HEK293 (cell line): ENCODE results near the gene MRPL48.

Source experiments
- CTCF ChIA-PET: fragments of 350-600 bp; formaldehyde crosslinking; extraction: SDS; loops from one replicate; lab custom pipeline; 2021; ENCODE audit warnings: antibody characterized with exemption; lab: Yijun Ruan, JAX
- POLR2A ChIA-PET: fragments of 300-600 bp; formaldehyde crosslinking; extraction: SDS; loops from one replicate; lab custom pipeline; 2020; ENCODE audit warnings: antibody characterized with exemption, inconsistent platforms; lab: Yijun Ruan, JAX
- H3K27ac ChIP-seq: fragments of 200-500 bp; sonication (Bioruptor generic); 2 replicates; pipeline ENCODE4 v1.5.1; 2014; ENCODE audit warnings: low read depth, low read length, control low read depth, inconsistent platforms; ENCODE audit errors: extremely low read depth
- H3K36me3 ChIP-seq, 2 experiments: fragments of 200-500 bp in 1 of 2; sonication (Bioruptor generic) in 1 of 2; 1 replicate in 1 of 2; 2 replicates in 1 of 2; pipeline ENCODE4 v1.5.1; 2014 to 2017; ENCODE audit warnings: inconsistent platforms in 2 of 2, low read length in 2 of 2; ENCODE audit not compliant: control insufficient read depth in 2 of 2, insufficient read depth in 1 of 2
- H3K4me1 ChIP-seq: fragments of 200-500 bp; sonication (Bioruptor generic); 2 replicates; pipeline ENCODE4 v1.5.1; 2014; ENCODE audit warnings: mild to moderate bottlenecking, low read length, inconsistent platforms; ENCODE audit not compliant: control insufficient read depth, insufficient read depth
- H3K4me3 ChIP-seq: 2 replicates; pipeline ENCODE4 v1.5.1; 2011; ENCODE audit warnings: low read depth, mild to moderate bottlenecking, control low read depth, low read length, moderate library complexity
- H3K9me3 ChIP-seq: fragments of 200-500 bp; sonication (Bioruptor generic); 2 replicates; pipeline ENCODE4 v1.5.1; 2014; ENCODE audit warnings: low read depth, low read length, inconsistent platforms; ENCODE audit not compliant: control insufficient read depth, insufficient read depth
- GLIS1 ChIP-seq: fragments of 450-650 bp; formaldehyde crosslinking; IDR thresholded peaks from 2 replicates; pipeline ENCODE4 v1.5.1; 2016; ENCODE audit warnings: missing biosample characterization, missing genetic modification characterization
- GLIS2 ChIP-seq: fragments of 450-650 bp; formaldehyde crosslinking; IDR thresholded peaks from 2 replicates; pipeline ENCODE4 v1.5.1; 2016; ENCODE audit warnings: missing biosample characterization, missing genetic modification characterization
- KLF10 ChIP-seq: fragments of 450-650 bp; IDR thresholded peaks from 2 replicates; pipeline ENCODE4 v1.5.1; 2018; ENCODE audit warnings: missing biosample characterization, mild to moderate bottlenecking, missing genetic modification characterization
- KLF16 ChIP-seq: fragments of 450-650 bp; formaldehyde crosslinking; IDR thresholded peaks from 2 replicates; pipeline ENCODE4 v1.5.1; 2017; ENCODE audit warnings: missing biosample characterization, missing genetic modification characterization
- KLF8 ChIP-seq: fragments of 450-650 bp; formaldehyde crosslinking; IDR thresholded peaks from 2 replicates; pipeline ENCODE4 v1.5.1; 2016; ENCODE audit warnings: missing biosample characterization, missing genetic modification characterization
- KLF9 ChIP-seq: fragments of 450-650 bp; formaldehyde crosslinking; IDR thresholded peaks from 2 replicates; pipeline ENCODE4 v1.5.1; 2016; ENCODE audit warnings: missing biosample characterization, missing genetic modification characterization, low read depth
- SP2 ChIP-seq: fragments of 450-650 bp; formaldehyde crosslinking; IDR thresholded peaks from 2 replicates; pipeline ENCODE4 v1.5.1; 2016; ENCODE audit warnings: missing biosample characterization, missing genetic modification characterization
- SP3 ChIP-seq: fragments of 450-650 bp; formaldehyde crosslinking; IDR thresholded peaks from 2 replicates; pipeline ENCODE4 v1.5.1; 2016; ENCODE audit warnings: missing biosample characterization, missing genetic modification characterization
- ZBTB20 ChIP-seq: fragments of 450-650 bp; formaldehyde crosslinking; IDR thresholded peaks from 2 replicates; pipeline ENCODE4 v1.5.1; 2016; ENCODE audit warnings: missing biosample characterization, missing genetic modification characterization
- ZBTB7A ChIP-seq: fragments of 450-650 bp; formaldehyde crosslinking; IDR thresholded peaks from 2 replicates; pipeline ENCODE4 v1.5.1; 2016; ENCODE audit warnings: low read depth, missing biosample characterization, missing genetic modification characterization
- ZEB2 ChIP-seq: fragments of 450-650 bp; formaldehyde crosslinking; IDR thresholded peaks from 2 replicates; pipeline ENCODE4 v1.5.1; 2016; ENCODE audit warnings: missing biosample characterization, missing genetic modification characterization
- ZFP37 ChIP-seq: fragments of 450-650 bp; formaldehyde crosslinking; IDR thresholded peaks from 2 replicates; pipeline ENCODE4 v1.5.1; 2016; ENCODE audit warnings: missing biosample characterization, missing genetic modification characterization
- ZNF169 ChIP-seq: fragments of 450-650 bp; formaldehyde crosslinking; IDR thresholded peaks from 2 replicates; pipeline ENCODE4 v1.5.1; 2016; ENCODE audit warnings: missing biosample characterization, missing genetic modification characterization
- ZNF223 ChIP-seq: fragments of 450-650 bp; formaldehyde crosslinking; IDR thresholded peaks from 2 replicates; pipeline ENCODE4 v1.5.1; 2016; ENCODE audit warnings: missing biosample characterization, missing genetic modification characterization
- ZNF335 ChIP-seq: fragments of 450-650 bp; formaldehyde crosslinking; conservative IDR thresholded peaks from 2 replicates; pipeline ENCODE4 v1.5.1; 2016; ENCODE audit warnings: missing biosample characterization, missing genetic modification characterization
- ZNF341 ChIP-seq: fragments of 450-650 bp; formaldehyde crosslinking; IDR thresholded peaks from 2 replicates; pipeline ENCODE4; 2016; ENCODE audit warnings: low read depth, missing biosample characterization, missing genetic modification characterization
- ZNF600 ChIP-seq: fragments of 450-650 bp; formaldehyde crosslinking; IDR thresholded peaks from 2 replicates; pipeline ENCODE4 v1.5.1; 2016; ENCODE audit warnings: missing biosample characterization, missing genetic modification characterization
- ZNF76 ChIP-seq: fragments of 450-650 bp; formaldehyde crosslinking; IDR thresholded peaks from 2 replicates; pipeline ENCODE4; 2016; ENCODE audit warnings: low read depth, missing biosample characterization, missing genetic modification characterization, borderline replicate concordance
- ZXDB ChIP-seq: fragments of 450-650 bp; formaldehyde crosslinking; IDR thresholded peaks from 2 replicates; pipeline ENCODE4 v1.5.1; 2016; ENCODE audit warnings: missing biosample characterization, missing genetic modification characterization
- TF ChIP-seq, protein P1 (sequence below): fragments of 450-650 bp; formaldehyde crosslinking; conservative IDR thresholded peaks from 2 replicates; pipeline ENCODE4 v1.5.1; 2016; ENCODE audit warnings: low read depth, missing biosample characterization, missing genetic modification characterization
- TF ChIP-seq, protein P2 (sequence below): fragments of 450-650 bp; formaldehyde crosslinking; IDR thresholded peaks from 2 replicates; pipeline ENCODE4 v1.5.1; 2017; ENCODE audit warnings: missing biosample characterization, missing genetic modification characterization
- TF ChIP-seq, protein P3 (sequence below): fragments of 450-650 bp; formaldehyde crosslinking; IDR thresholded peaks from 2 replicates; pipeline ENCODE4 v1.5.1; 2016; ENCODE audit warnings: missing biosample characterization, missing genetic modification characterization
- TF ChIP-seq, protein P4 (sequence below): fragments of 450-650 bp; formaldehyde crosslinking; IDR thresholded peaks from 2 replicates; pipeline ENCODE4 v1.5.1; 2016; ENCODE audit warnings: missing biosample characterization, missing genetic modification characterization
- TF ChIP-seq, protein P5 (sequence below): fragments of 450-650 bp; formaldehyde crosslinking; IDR thresholded peaks from 2 replicates; pipeline ENCODE4 v1.5.1; 2016; ENCODE audit warnings: missing biosample characterization, missing genetic modification characterization

The MRPL48 gene

DNA sequence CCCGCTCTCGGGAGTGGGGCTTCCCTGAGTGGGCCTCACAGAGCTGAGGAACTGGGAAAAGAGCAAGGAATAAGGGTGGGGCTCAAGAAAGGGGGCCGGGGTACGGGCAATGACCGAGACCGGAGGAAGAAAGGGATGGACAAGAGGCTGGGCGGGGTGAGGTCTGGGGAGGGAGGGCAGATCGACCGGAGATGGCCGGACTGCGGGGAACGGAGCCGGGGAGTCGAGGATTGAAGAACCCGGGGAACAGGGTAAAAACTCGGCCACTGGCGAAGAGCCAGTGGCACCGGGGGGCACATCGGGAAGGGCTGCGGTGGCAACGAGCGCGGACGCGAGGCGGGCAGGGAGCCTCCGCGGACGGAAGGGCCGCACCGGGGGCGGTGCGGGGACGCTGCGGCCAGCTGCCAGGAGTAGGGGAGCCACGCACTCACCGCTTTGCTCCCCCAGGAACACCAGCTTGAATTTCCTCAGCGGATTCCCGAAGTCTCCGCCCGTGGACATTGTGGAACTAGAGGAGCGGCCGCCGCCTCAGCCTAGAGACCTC is 27.5 kb upstream of the MRPL48 start:
- ChIA-PET POLR2A (interaction anchor here (0.5 to 4.3 kb wide), 17 partner anchors 19 to 220 kb away, joined by 3 to 102 read pairs (median 4); partner anchors contain the start of genes FAM168A and MRPL48), CTCF (interaction anchor here (0.5 to 2.1 kb wide), 3 partner anchors 13 to 171 kb away, joined by 3 to 15 read pairs (median 3); no protein-coding TSS in a partner anchor)
- Histone ChIP-seq H3K4me1 (0 out of 2 replicates have a peak, but pooled peaks cover 9% of the 10 kb centered on the region), H3K27ac (peak overlapping the region; percentile 88), H3K9me3 (no peaks in the 10 kb centered on the region), H3K4me3 (peak overlapping the region; percentile 97), H3K36me3 (no peaks in the 10 kb centered on the region)
- TF ChIP-seq ZNF341 (tag by site-specific recombination) (peak; percentile 80), ZNF169 (no peak), SP2 (tag by site-specific recombination) (peak; percentile 63), ZFP37 (tag by site-specific recombination) (0 out of 2 replicates have a peak, but pooled peaks have one; percentile 39), KLF9 (peak; percentile 24; the same call in 1 of the 2 replicates), SP3 (tag by site-specific recombination) (peak; percentile 71; the same call in 1 of the 2 replicates), GLIS1 (peak; percentile 82), GLIS2 (tag by site-specific recombination) (0 out of 2 replicates have a peak, but pooled peaks have one; percentile 28), KLF8 (tag by site-specific recombination) (peak; percentile 52; the same call in 1 of the 2 replicates), KLF16 (0 out of 2 replicates have a peak, but pooled peaks have one; percentile 18), ZBTB20 (tag by site-specific recombination) (peak; percentile 99), ZNF76 (tag by site-specific recombination) (peak; percentile 56), ZXDB (tag by site-specific recombination) (peak; percentile 63; the same call in 1 of the 2 replicates), KLF10 (tag by site-specific recombination) (no peak), ZBTB7A (tag by site-specific recombination) (no peak), ZNF335 (tag by site-specific recombination) (peak; percentile 58), ZNF223 (no peak), ZNF600 (tag by site-specific recombination) (0 out of 2 replicates have a peak, but pooled peaks have one; percentile 15), ZEB2 (tag by site-specific recombination) (0 out of 2 replicates have a peak, but pooled peaks have one; percentile 23)
- TF ChIP-seq, protein P1, sequence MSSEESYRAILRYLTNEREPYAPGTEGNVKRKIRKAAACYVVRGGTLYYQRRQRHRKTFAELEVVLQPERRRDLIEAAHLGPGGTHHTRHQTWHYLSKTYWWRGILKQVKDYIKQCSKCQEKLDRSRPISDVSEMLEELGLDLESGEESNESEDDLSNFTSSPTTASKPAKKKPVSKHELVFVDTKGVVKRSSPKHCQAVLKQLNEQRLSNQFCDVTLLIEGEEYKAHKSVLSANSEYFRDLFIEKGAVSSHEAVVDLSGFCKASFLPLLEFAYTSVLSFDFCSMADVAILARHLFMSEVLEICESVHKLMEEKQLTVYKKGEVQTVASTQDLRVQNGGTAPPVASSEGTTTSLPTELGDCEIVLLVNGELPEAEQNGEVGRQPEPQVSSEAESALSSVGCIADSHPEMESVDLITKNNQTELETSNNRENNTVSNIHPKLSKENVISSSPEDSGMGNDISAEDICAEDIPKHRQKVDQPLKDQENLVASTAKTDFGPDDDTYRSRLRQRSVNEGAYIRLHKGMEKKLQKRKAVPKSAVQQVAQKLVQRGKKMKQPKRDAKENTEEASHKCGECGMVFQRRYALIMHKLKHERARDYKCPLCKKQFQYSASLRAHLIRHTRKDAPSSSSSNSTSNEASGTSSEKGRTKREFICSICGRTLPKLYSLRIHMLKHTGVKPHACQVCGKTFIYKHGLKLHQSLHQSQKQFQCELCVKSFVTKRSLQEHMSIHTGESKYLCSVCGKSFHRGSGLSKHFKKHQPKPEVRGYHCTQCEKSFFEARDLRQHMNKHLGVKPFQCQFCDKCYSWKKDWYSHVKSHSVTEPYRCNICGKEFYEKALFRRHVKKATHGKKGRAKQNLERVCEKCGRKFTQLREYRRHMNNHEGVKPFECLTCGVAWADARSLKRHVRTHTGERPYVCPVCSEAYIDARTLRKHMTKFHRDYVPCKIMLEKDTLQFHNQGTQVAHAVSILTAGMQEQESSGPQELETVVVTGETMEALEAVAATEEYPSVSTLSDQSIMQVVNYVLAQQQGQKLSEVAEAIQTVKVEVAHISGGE (tag by site-specific recombination), result peak; percentile 74; the same call in 1 of the 2 replicates
- TF ChIP-seq, protein P2, sequence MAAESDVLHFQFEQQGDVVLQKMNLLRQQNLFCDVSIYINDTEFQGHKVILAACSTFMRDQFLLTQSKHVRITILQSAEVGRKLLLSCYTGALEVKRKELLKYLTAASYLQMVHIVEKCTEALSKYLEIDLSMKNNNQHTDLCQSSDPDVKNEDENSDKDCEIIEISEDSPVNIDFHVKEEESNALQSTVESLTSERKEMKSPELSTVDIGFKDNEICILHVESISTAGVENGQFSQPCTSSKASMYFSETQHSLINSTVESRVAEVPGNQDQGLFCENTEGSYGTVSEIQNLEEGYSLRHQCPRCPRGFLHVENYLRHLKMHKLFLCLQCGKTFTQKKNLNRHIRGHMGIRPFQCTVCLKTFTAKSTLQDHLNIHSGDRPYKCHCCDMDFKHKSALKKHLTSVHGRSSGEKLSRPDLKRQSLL (tag by site-specific recombination), result no peak
- TF ChIP-seq, protein P3, sequence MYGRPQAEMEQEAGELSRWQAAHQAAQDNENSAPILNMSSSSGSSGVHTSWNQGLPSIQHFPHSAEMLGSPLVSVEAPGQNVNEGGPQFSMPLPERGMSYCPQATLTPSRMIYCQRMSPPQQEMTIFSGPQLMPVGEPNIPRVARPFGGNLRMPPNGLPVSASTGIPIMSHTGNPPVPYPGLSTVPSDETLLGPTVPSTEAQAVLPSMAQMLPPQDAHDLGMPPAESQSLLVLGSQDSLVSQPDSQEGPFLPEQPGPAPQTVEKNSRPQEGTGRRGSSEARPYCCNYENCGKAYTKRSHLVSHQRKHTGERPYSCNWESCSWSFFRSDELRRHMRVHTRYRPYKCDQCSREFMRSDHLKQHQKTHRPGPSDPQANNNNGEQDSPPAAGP (tag by site-specific recombination), result peak; percentile 54; the same call in 1 of the 2 replicates
- TF ChIP-seq, protein P4, sequence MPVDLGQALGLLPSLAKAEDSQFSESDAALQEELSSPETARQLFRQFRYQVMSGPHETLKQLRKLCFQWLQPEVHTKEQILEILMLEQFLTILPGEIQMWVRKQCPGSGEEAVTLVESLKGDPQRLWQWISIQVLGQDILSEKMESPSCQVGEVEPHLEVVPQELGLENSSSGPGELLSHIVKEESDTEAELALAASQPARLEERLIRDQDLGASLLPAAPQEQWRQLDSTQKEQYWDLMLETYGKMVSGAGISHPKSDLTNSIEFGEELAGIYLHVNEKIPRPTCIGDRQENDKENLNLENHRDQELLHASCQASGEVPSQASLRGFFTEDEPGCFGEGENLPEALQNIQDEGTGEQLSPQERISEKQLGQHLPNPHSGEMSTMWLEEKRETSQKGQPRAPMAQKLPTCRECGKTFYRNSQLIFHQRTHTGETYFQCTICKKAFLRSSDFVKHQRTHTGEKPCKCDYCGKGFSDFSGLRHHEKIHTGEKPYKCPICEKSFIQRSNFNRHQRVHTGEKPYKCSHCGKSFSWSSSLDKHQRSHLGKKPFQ (tag by site-specific recombination), result no peak
- TF ChIP-seq, protein P5, sequence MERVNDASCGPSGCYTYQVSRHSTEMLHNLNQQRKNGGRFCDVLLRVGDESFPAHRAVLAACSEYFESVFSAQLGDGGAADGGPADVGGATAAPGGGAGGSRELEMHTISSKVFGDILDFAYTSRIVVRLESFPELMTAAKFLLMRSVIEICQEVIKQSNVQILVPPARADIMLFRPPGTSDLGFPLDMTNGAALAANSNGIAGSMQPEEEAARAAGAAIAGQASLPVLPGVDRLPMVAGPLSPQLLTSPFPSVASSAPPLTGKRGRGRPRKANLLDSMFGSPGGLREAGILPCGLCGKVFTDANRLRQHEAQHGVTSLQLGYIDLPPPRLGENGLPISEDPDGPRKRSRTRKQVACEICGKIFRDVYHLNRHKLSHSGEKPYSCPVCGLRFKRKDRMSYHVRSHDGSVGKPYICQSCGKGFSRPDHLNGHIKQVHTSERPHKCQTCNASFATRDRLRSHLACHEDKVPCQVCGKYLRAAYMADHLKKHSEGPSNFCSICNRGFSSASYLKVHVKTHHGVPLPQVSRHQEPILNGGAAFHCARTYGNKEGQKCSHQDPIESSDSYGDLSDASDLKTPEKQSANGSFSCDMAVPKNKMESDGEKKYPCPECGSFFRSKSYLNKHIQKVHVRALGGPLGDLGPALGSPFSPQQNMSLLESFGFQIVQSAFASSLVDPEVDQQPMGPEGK (tag by site-specific recombination), result peak; percentile 76
